NCI-H345 (cell line): ENCODE measurements around the gene CCDC8.
"Not testable (repeated sequence)": the region's sequence is repeated elsewhere in the genome, so short reads cannot be mapped to it uniquely, and the experiment has no call there.

Experiments used
- DNase-seq: peaks from one replicate; lab custom pipeline; 2025; lab: John Stamatoyannopoulos, UW

Gene CCDC8

GRCh38 chr19:46402725-46403124, 10.6 kb downstream of the CCDC8 start:
- DNase-seq = no peak

- DNase-seq = not testable (repeated sequence)
These were observed 15.4 kb downstream of the CCDC8 start for GRCh38 chr19:46397801-46398479.

GRCh38 chr19:46394402-46394797, 19.0 kb downstream of the CCDC8 start:
- DNase-seq = no peak

GRCh38 chr19:46393456-46394401, 19.6 kb downstream of the CCDC8 start:
- DNase-seq = no peak

GRCh38 chr19:46392837-46393236, 20.5 kb downstream of the CCDC8 start:
- no peak for DNase-seq

GRCh38 chr19:46392252-46392801, 21.0 kb downstream of the CCDC8 start:
- DNase-seq = no peak

- no peak for DNase-seq
These were observed 21.8 kb downstream of the CCDC8 start for GRCh38 chr19:46391296-46392251.

GRCh38 chr19:46390866-46391265, 22.5 kb downstream of the CCDC8 start:
- no peak for DNase-seq

- DNase-seq = no peak
These were observed 23.1 kb downstream of the CCDC8 start for GRCh38 chr19:46390121-46390858.

- DNase-seq = no peak
These were observed 24.9 kb downstream of the CCDC8 start for GRCh38 chr19:46388311-46389095.

- DNase-seq = no peak
These were observed 25.6 kb downstream of the CCDC8 start for GRCh38 chr19:46387713-46388130.

GRCh38 chr19:46386996-46387712, 26.2 kb downstream of the CCDC8 start:
- no peak for DNase-seq

- no peak for DNase-seq
These were observed 27.2 kb downstream of the CCDC8 start for GRCh38 chr19:46386151-46386550.

- DNase-seq = no peak
These were observed 27.7 kb downstream of the CCDC8 start for GRCh38 chr19:46385636-46386035.

GRCh38 chr19:46384396-46384795, 29.0 kb downstream of the CCDC8 start:
- DNase-seq = no peak

GRCh38 chr19:46383846-46384245, 29.5 kb downstream of the CCDC8 start:
- no peak for DNase-seq

- DNase-seq = no peak
These were observed 30.1 kb downstream of the CCDC8 start for GRCh38 chr19:46383171-46383815.

GRCh38 chr19:46381756-46382345, 31.5 kb downstream of the CCDC8 start:
- no peak for DNase-seq

- DNase-seq = no peak
These were observed 32.0 kb downstream of the CCDC8 start for GRCh38 chr19:46381346-46381745.
